ENCODE data around the gene HABP4. TPM values are rescaled to one million over a fixed set of nuclear protein-coding genes. Genes with fewer than 3 reads are reported as not detected.

The HABP4 gene
- total and polyA plus RNA-seq, 10 of the 15 experiments (the other 5 are each of a cell fraction or from before 2014, with no cell fraction given), result 1.6 to 15.4 (median 11.6) TPM

- TF ChIP-seq E4F1 (IDR thresholded peaks at IDR 0.05; ENCODE audit: borderline replicate concordance, partially characterized antibody) (no peak), NFXL1 (IDR thresholded peaks at IDR 0.05; ENCODE audit: borderline replicate concordance) (no peak), PAX8 (IDR thresholded peaks at IDR 0.05) (no peak), PML (IDR thresholded peaks at IDR 0.05; ENCODE audit: low read length) (no peak), KDM1A (IDR thresholded peaks at IDR 0.05; ENCODE audit: borderline replicate concordance) (no peak), CREM (IDR thresholded peaks at IDR 0.05; ENCODE audit: low read depth) (peak; percentile 58; the same call in 1 of the 2 replicates), MYB (IDR thresholded peaks at IDR 0.05; ENCODE audit: borderline replicate concordance, low read depth, low read length) (no peak), CBFB (IDR thresholded peaks at IDR 0.05; ENCODE audit: low read depth) (peak; percentile 70; the same call in 1 of the 2 replicates), YBX1 (IDR thresholded peaks at IDR 0.05) (no peak), GABPA (IDR thresholded peaks at IDR 0.05; ENCODE audit: low read depth) (peak; percentile 45; the same call in 1 of the 2 replicates), CBX3 (IDR thresholded peaks at IDR 0.05; ENCODE audit: borderline replicate concordance, low read depth) (no peak), KLF5 (IDR thresholded peaks at IDR 0.05; ENCODE audit: partially characterized antibody) (no peak), POLR2A (IDR thresholded peaks at IDR 0.05; ENCODE audit: low read depth, low read length) (no peak), MLLT1 (IDR thresholded peaks at IDR 0.05) (no peak), ZNF622 (IDR thresholded peaks at IDR 0.05) (no peak), IRF5 (IDR thresholded peaks at IDR 0.05; ENCODE audit: borderline replicate concordance) (no peak), ZBTB4 (CRISPR knock-in tag; IDR thresholded peaks at IDR 0.05) (no peak), PBX3 (IDR thresholded peaks at IDR 0.05; ENCODE audit: insufficient replicate concordance, low read depth, low read length) (no peak), ZNF217 (IDR thresholded peaks at IDR 0.05) (peak; percentile 92; the same call in 1 of the 2 replicates)
Measured at GRCh38 chr9:96478829-96479371, 28.9 kb downstream of the HABP4 start (continued).

Measured in GM12878 (cell line).